ENCODE results near the gene HDAC9.

Gene HDAC9

GRCh38 chr7:18558503-18558902 is 63.0 kb downstream of the HDAC9 start:
- no peak for DNase-seq (ENCODE audit: low read depth)

GRCh38 chr7:18558910-18559309 is 63.4 kb downstream of the HDAC9 start:
- no peak for DNase-seq (ENCODE audit: low read depth)

DNA sequence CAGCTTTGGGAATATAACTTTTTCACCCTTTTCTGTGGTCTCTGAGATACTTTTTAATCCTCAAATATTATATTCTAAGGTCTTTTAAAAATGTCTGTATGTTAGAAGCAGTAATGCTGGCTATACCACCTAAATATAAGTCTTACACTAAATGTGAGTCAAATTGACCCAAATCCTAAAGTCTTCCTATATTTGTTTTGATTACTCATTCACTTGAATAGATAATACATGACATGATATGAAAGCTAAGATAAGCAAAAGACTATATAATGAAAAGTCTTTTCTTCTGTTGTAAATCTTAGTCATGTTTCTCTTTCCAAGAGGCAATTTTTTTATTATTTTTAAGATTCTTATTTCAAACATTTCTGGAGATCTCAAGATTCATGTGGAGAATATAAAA is 64.2 kb downstream of the HDAC9 start:
- no peak for DNase-seq (ENCODE audit: low read depth)

DNA sequence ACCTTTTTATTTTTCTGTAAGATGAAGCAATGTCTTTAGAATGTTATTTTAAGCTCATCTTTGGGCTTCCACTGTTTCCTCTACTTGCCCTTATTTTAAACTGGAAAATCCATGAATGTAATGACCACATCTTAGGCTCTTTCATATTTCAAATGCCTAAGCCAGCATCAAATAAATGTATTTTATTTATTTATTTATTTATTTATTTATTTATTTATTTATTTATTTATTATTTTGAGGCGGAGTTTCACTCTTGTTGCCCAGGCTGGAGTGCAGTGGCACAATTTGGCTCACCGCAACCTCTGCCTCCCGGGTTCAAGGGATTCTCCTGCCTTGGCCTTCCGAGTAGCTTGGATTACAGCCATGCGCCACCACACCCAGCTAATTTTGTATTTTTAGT is 69.2 kb downstream of the HDAC9 start:
- DNase-seq (ENCODE audit: low read depth), result no peak

DNA sequence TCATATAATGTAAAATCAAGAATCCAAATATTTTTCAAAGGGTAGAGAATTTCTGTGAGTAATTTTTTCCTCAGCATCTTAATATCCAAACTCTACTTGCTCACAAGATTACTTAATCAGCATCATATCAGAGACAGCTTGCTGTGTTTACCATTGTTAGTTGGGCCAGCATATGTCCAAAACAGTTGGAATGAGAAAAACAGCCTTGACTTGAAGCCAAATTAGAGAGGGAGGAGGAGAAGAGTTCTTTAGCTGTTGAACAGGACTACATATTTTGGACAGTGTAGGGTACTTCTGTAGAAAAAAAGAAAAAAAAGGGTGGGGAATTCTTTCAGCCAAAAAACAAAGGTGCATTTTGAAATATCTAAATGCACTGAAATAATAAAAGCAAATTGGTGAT is 69.8 kb downstream of the HDAC9 start:
- no peak for DNase-seq (ENCODE audit: low read depth)

GRCh38 chr7:18566205-18566604 is 70.7 kb downstream of the HDAC9 start:
- DNase-seq (ENCODE audit: low read depth), result no peak

DNA sequence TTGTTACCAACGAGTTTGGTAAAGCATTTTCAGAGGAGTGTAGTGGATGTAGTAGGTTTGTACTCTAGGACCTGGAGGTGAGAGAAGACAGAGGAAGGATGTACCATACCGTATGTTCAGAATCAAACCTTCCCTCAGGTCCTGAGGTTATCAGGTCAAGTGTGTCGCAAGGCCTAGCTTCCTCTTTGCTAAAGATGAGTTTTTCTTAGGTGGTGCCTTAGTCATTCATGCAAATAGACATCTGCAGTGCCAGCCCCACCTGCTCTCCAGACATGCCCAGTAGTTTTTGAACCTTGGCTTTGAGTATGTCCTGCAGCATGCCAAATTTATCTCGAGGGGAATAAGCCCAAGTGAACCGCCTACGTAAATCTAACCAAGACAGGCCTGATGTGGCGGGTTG is 71.3 kb downstream of the HDAC9 start:
- DNase-seq (ENCODE audit: low read depth), result no peak

DNA sequence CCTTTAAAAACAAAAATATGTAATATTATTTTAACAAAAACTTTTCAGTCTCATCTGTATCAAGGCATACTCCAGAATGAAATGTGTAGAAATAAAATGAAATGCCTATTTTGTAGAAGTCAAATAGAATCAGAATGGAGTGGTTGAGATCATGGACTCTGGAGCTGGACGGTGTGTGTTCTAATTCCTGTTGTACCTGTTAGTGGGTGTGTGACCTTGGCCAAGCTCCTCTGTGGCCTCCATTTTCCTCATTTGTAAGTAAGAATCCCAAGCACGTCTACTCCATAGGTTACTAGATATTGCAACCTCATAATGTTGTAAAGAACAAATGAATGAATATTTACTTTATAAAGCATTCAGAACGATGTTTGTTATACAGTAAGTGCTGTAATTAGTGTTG is 74.9 kb downstream of the HDAC9 start:
- no peak for DNase-seq (ENCODE audit: low read depth)

DNA sequence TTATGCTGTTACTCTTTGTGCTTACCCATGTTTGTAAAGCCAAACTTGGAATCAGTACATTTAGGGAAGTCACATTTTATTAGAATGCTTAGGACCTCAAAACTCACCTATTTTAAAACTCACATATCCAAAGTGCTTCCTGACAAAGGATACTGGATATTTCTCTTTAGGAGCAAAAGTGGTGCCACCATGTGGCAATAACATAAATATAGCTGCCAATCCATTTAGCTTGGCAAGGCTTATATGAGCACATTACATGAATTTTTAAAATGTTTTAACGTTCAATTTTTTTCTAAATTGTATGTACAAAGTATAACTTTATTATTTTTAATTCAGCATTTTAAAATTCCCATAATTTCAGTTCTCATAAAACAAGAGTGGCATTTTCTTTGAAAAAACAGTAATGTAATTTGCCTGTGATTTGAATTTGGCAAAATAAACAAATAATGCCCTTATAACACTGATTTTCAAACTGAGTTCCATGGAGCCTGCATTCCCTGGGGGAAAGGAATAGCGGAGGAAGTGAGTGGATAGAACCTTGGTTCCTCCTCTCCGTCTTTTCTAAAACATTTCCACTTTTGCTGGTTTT is 75.4 kb downstream of the HDAC9 start:
- DNase-seq (ENCODE audit: low read depth), result no peak

GRCh38 chr7:18572154-18572553 is 76.6 kb downstream of the HDAC9 start:
- DNase-seq (ENCODE audit: low read depth), result no peak

DNA sequence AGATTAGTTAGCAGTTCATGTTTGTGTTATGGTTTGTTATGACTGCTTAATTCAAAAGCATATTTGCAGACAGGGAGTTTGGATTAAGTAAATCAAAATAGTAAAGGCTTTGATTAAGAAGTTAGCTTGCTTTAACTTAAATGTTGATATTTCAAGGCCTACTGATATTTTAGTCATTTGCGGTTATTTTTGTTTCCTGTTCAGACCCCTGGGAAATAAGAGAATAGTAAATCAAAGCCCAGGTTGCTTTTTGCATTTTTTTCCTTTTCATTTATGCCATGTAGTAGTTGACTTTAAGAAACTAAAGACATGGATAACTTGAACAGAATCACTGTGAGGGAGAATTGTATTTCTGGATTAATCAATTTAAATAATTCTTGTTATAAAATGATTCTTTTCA is 77.3 kb downstream of the HDAC9 start:
- DNase-seq (ENCODE audit: low read depth), result no peak

GRCh38 chr7:18573410-18574234 is 78.1 kb downstream of the HDAC9 start:
- no peak for DNase-seq (ENCODE audit: low read depth)

DNA sequence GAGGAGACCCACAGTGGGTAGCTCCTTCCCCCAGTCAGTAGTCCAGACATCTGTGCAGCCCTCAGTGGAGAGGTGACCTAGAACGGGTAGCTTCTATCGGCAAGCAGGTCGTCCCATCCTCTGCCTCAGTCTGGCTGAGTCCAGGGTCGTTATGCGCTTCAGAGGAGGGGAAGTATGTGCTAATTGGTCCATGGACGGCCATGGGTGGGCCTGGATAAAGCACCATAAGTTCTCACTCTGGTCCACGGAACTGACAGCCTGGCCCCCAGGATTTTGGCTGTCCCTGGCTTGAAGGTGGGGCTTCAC is 78.6 kb downstream of the HDAC9 start:
- no peak for DNase-seq (ENCODE audit: low read depth)

- DNase-seq (ENCODE audit: low read depth), result no peak
Measured at GRCh38 chr7:18574676-18575075, 79.1 kb downstream of the HDAC9 start.

DNA sequence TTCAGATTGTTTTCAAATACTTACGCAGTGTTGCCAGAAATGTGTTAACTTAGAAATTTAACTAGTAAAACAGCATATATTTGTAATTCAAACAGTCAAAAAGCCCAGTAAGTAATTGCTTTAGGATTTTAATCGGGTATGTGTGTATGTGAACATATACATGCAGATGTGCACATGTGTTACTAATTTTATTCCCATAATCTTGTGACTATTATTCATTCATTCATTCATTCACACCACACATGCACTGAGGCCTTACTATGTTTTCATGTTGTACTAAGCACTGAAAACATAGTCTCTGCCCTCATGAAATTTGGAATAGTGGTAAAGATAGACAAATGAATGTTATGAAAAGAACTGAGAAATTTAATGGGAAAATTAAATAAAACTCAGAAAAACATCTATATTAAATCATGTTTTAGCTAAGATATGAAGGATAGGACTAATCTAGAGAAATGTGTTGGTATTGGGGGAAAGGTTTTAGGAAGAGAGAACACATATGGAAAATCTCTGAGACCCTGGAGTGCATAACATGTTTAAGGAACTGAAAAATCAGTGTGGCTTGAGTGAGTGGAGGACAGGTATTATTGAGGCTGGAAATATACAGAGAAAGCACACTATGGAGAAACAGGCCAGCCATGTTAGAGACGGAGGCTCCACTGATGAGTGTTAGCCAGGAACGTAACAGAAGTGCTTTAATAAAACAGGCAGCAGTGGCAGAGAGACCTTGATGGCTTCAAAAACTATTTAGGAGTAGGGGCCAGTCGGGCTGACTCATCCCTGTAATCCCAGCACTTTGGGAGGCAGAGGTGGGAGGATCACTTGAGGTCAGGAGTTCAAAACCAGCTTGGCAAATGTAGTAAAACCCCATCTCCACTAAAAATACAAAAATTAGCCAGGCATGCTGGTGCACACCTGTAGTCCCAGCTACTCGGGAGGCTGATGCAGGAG is 80.3 kb downstream of the HDAC9 start:
- DNase-seq (ENCODE audit: low read depth), result no peak

GRCh38 chr7:18577096-18577771 is 81.7 kb downstream of the HDAC9 start:
- DNase-seq (ENCODE audit: low read depth), result no peak

DNA sequence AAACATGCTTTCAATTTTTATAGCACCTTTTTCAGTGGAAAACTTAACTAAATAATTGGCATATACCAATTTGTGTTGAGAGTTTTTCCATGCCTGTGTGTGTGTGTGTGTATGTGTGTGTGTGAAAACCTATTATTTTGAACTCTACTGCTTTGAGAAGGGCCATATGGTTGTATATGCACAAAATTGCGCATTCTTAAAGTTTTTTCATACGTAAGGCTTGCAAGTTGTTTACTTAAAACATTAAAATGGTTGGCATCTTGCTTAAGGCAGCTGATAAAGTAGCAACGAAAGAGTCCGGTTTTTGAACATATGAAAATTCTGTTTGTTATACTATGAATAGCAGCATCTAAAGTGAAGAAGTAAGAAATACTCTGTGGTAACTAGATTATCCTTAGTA is 84.1 kb downstream of the HDAC9 start:
- DNase-seq (ENCODE audit: low read depth), result no peak

DNA sequence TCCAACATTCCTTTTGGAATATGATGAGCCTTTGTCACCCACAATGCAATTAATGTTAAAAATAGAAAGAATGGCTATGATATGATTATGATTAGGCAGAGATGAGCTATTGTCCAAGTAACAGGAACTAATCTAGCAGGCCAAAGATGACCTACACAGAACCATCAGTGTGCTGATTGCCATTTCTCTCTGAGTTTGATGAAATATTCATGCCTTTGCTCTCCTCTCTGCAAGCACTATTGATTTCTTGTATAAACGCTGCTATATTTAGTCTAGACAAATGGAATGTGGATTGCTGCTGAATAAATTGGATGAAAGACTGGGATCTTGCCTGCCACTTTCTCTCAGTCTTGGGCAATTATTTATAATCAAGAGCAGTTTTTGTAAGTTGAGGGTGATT is 85.4 kb downstream of the HDAC9 start:
- no peak for DNase-seq (ENCODE audit: low read depth)

- no peak for DNase-seq (ENCODE audit: low read depth)
Measured at GRCh38 chr7:18583305-18583704, 87.8 kb downstream of the HDAC9 start.

GRCh38 chr7:18590241-18590640 is 94.7 kb downstream of the HDAC9 start:
- DNase-seq (ENCODE audit: low read depth), result no peak

GRCh38 chr7:18590744-18591340 is 95.3 kb downstream of the HDAC9 start:
- no peak for DNase-seq (ENCODE audit: low read depth)
